Sciatic nerve (tissue), 2 donors: ENCODE measurements around the gene SFR1. TPM values are rescaled to one million over a fixed set of nuclear protein-coding genes. Genes with fewer than 3 reads are reported as not detected.

Experiments
- ATAC-seq: fragments of 200-7000 bp; cut with Tn5 transposase; one replicate; pipeline ENCODE4 v1.9.1; 2020; ENCODE audit warnings: mild to moderate bottlenecking, moderate library complexity
- DNase-seq: peaks from one replicate; pipeline ENCODE4 v3.0.0-alpha.2; 2020; ENCODE audit warnings: low spot score
- intact Hi-C: fragments of 100-400 bp; cut with DNase I; formaldehyde crosslinking; loops from one replicate; pipeline ENCODE4 v1.14.2; 2022
- total RNA-seq: library from RNA; stranded (reverse); fragmentation: NEBNext Ultra II Directional; extraction: Animal tissue kit (Norgen Biotek cat#: 25700); gene quantifications from one replicate; pipeline ENCODE4 v1.2.1, GENCODE V29; 2021
- donor health status: DM: no; HTN: no; CAD: no.
- donor health status: DM: no; HTN: no; CAD: no.

The SFR1 gene
- total RNA-seq: 7.8 TPM

GRCh38 chr10:104121485-104122224 is at the start of gene SFR1:
SFR1 (plus strand) TSS chr10:104122171; CDS start chr10:104122184, 13 bp downstream.
- peak; percentile 99 for DNase-seq
- ATAC-seq: peak; percentile 97
- intact Hi-C loops: loop anchor here (10.0 kb wide), 1 partner anchor 237 kb away; no protein-coding TSS in a partner anchor

- no peak for DNase-seq
- no peak for ATAC-seq
- intact Hi-C loops: no loop called here
Measured at GRCh38 chr10:104072786-104073185, 49.2 kb upstream of the SFR1 start.

GRCh38 chr10:104074505-104074904 is 47.5 kb upstream of the SFR1 start:
- ATAC-seq: no peak
- intact Hi-C loops: no loop called here
- no peak for DNase-seq

- ATAC-seq: peak; percentile 71
- intact Hi-C loops: no loop called here
- no peak for DNase-seq
Measured at GRCh38 chr10:104076743-104077160, 45.2 kb upstream of the SFR1 start.

GRCh38 chr10:104077247-104077646 is 44.7 kb upstream of the SFR1 start:
- intact Hi-C loops: no loop called here
- ATAC-seq (no peak), DNase-seq (no peak)

- no peak for DNase-seq
- no peak for ATAC-seq
- intact Hi-C loops: no loop called here
Measured at GRCh38 chr10:104077663-104078151, 44.3 kb upstream of the SFR1 start.

GRCh38 chr10:104080762-104081161 is 41.2 kb upstream of the SFR1 start:
- intact Hi-C loops: no loop called here
- no peak for ATAC-seq

GRCh38 chr10:104081998-104082397 is 40.0 kb upstream of the SFR1 start:
- intact Hi-C loops: no loop called here
- DNase-seq: no peak

More at GRCh38 chr10:104080762-104081161, 41.2 kb upstream of the SFR1 start:
- DNase-seq: no peak

GRCh38 chr10:104084482-104085142 is 37.4 kb upstream of the SFR1 start:
- intact Hi-C loops: no loop called here
- ATAC-seq (no peak), DNase-seq (no peak)

More at GRCh38 chr10:104081998-104082397, 40.0 kb upstream of the SFR1 start:
- no peak for ATAC-seq

GRCh38 chr10:104085801-104086400 is 36.1 kb upstream of the SFR1 start, which contains the start of gene COL17A1:
COL17A1 (minus strand) TSS chr10:104085880; CDS start chr10:104080673, 5,207 bp downstream.
- intact Hi-C loops: no loop called here
- no peak for ATAC-seq
- no peak for DNase-seq

- intact Hi-C loops: no loop called here
Measured at GRCh38 chr10:104088239-104088638, 33.7 kb upstream of the SFR1 start.

GRCh38 chr10:104089621-104090020 is 32.4 kb upstream of the SFR1 start:
- no peak for ATAC-seq
- DNase-seq: no peak
- intact Hi-C loops: no loop called here

More at GRCh38 chr10:104088239-104088638, 33.7 kb upstream of the SFR1 start:
- ATAC-seq (no peak), DNase-seq (no peak)

GRCh38 chr10:104090611-104091010 is 31.4 kb upstream of the SFR1 start:
- ATAC-seq: no peak
- DNase-seq: no peak
- intact Hi-C loops: no loop called here

- DNase-seq: no peak
- no peak for ATAC-seq
- intact Hi-C loops: no loop called here
Measured at GRCh38 chr10:104092749-104093148, 29.2 kb upstream of the SFR1 start.

- intact Hi-C loops: no loop called here
- no peak for ATAC-seq
- DNase-seq: no peak
Measured at GRCh38 chr10:104096692-104097091, 25.3 kb upstream of the SFR1 start.

GRCh38 chr10:104098358-104098925 is 23.5 kb upstream of the SFR1 start:
- DNase-seq (no peak), ATAC-seq (no peak)
- intact Hi-C loops: no loop called here

- ATAC-seq (no peak), DNase-seq (no peak)
- intact Hi-C loops: no loop called here
Measured at GRCh38 chr10:104099269-104099668, 22.7 kb upstream of the SFR1 start.

GRCh38 chr10:104099941-104100340 is 22.0 kb upstream of the SFR1 start:
- DNase-seq (no peak), ATAC-seq (no peak)
- intact Hi-C loops: no loop called here

GRCh38 chr10:104100795-104101194 is 21.2 kb upstream of the SFR1 start:
- intact Hi-C loops: no loop called here
- DNase-seq (no peak), ATAC-seq (no peak)
